Aorta (tissue), 5 donors: ENCODE data around the gene C1QTNF4. TPM values are rescaled to one million over a fixed set of nuclear protein-coding genes. Genes with fewer than 3 reads are reported as not detected.

ENCODE experiments used
- ATAC-seq: fragments of 200-7000 bp; cut with Tn5 transposase; one replicate; pipeline ENCODE4 v1.9.1; 2022; ENCODE audit warnings: moderate library complexity; ENCODE audit not compliant: low FRiP score
- DNase-seq, 2 donors: peaks; one replicate each; pipeline ENCODE4 v3.0.0-alpha.2; 2020
- H3K27ac ChIP-seq, 2 donors: one replicate each; pipeline ENCODE4 v1.5.1; 2013; ENCODE audit warnings: low read length in 2 of 2, mild to moderate bottlenecking in 2 of 2, moderate library complexity in 2 of 2, control low read depth in 1 of 2, inconsistent platforms in 1 of 2, low read depth in 1 of 2
- H3K27me3 ChIP-seq, 2 donors: one replicate each; pipeline ENCODE4 v1.6.1; 2013; ENCODE audit warnings: control low read depth in 1 of 2, low read length in 1 of 2, mild to moderate bottlenecking in 1 of 2, moderate library complexity in 1 of 2; ENCODE audit not compliant: insufficient read depth in 2 of 2, control insufficient read depth in 1 of 2
- H3K36me3 ChIP-seq, 2 donors: one replicate each; pipeline ENCODE4 v1.6.1; 2013; ENCODE audit warnings: control low read depth in 1 of 2, low read length in 1 of 2, mild to moderate bottlenecking in 1 of 2; ENCODE audit not compliant: insufficient read depth in 2 of 2, control insufficient read depth in 1 of 2
- H3K4me1 ChIP-seq, 2 donors: one replicate each; pipeline ENCODE4 v1.6.1; 2013; ENCODE audit warnings: low read length in 2 of 2, control low read depth in 1 of 2, mild to moderate bottlenecking in 1 of 2, moderate library complexity in 1 of 2; ENCODE audit not compliant: insufficient read depth in 2 of 2, control insufficient read depth in 1 of 2
- H3K4me3 ChIP-seq, 2 donors: one replicate each; pipeline ENCODE4 v1.5.1; 2013; ENCODE audit warnings: low read length in 2 of 2, control low read depth in 1 of 2, mild to moderate bottlenecking in 1 of 2
- H3K9me3 ChIP-seq: one replicate; pipeline ENCODE4 v1.6.1; 2013; ENCODE audit warnings: mild to moderate bottlenecking, low read length; ENCODE audit not compliant: control insufficient read depth
- WGBS, 2 donors: extraction: QIAGEN DNeasy Blood & Tissue Kit; methylation state at CpG; one replicate each; pipeline ENCODE4 v1.1.7; 2013; 5-methylcytosine and 5-hydroxymethylcytosine counted together
- intact Hi-C, 2 donors: fragments of 100-400 bp; cut with DNase I; formaldehyde crosslinking; loops; one replicate each; pipeline versions ENCODE4 v1.14.2 to v1.15.0; 2022
- polyA plus RNA-seq, 2 donors: library from polyadenylated mRNA; stranded (reverse); fragments of 200-250 nt; gene quantifications; one replicate each; pipeline ENCODE4 v1.2.3, GENCODE V29; 2013
- total RNA-seq, 2 donors: library from RNA; stranded (reverse); fragmentation: NEBNext Ultra II Directional; extraction: Animal tissue kit (Norgen Biotek cat#: 25700); gene quantifications; one replicate each; pipeline ENCODE4 v1.2.1, GENCODE V29; 2021
- donor health status: healthy with polysubstance abuse.
- donor health status: Bipolar disorder and iron deficiency.
- donor health status: DM: no; HTN: no; CAD: no.
- donor health status: DM: no; HTN: no; CAD: no.
- donor health status: DM: yes; HTN: yes; CAD: no.

C1QTNF4 gene
- total and polyA plus RNA-seq, 4 donors, result 0.63 to 3.1 (median 2.3) TPM

DNA sequence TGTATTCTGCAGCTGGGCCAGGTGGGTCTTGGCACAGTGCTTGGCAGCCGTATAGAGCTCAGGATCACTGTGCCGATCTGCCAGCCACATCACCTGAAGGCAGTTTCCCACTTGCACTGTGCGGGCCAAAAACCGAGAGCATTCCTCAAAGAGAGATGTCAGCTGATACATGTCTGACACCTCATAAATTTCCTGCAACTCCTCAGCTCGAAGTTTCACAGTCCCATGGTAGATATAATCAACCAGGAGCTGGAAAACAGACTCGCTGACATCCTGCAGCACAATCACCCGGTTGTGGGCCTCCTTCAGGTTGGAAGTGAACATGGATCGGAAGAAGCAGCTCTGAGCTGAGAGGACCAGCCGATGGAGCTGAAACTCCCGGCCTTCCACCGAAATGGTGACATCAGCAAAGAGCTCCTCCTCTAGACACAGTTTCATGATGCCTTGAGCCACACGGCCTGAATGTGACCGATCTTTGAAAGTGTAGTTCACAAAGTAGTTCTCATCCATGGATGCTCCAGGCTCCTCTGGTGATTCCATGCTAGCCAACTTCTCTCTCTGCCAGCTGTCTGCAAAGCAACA is 16.7 kb downstream of the C1QTNF4 start:
- Histone ChIP-seq H3K9me3 (no peaks in the 10 kb centered on the region), H3K36me3 (peaks cover 0 to 9% of the 10 kb centered on the region in 2 donors), H3K27me3 (no peaks in the 10 kb centered on the region), H3K4me1 (peaks cover 1 to 2% of the 10 kb centered on the region in 2 donors), H3K27ac (no peak overlapping the region), H3K4me3 (no peak overlapping the region)
- ATAC-seq (no peak), DNase-seq (peak in 1 of 2 donors; percentile 19)
- 62 to 70% methylated on average over 13 of the region's 13 CpGs for WGBS, 2 donors
- intact Hi-C loops, result loop anchor here in 1 of 2 donors (10.0 kb wide), 1 partner anchor 173 kb away; the partner anchor contains the start of gene SLC39A13

DNA sequence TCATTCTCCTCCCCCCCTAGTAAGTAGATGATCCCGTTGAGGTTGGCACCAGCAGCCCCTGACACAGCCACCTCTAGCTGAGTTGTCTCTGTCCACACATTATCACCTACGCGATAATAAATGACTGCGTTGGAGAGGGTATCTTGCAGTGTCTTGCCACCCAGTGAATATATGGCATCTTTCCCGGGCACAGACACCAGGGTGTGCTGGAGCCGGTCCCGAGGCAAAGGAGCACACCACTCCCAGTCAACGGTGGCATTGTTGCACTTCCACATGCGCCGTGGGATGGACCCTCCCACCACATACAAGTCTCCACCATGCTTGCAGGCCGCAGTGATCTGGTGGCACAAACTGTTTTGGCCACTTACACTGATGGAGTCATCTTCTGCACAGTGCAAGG is 20.9 kb downstream of the C1QTNF4 start:
- WGBS, 2 donors, result 85 to 88% methylated on average over 11 of the region's 11 CpGs
- intact Hi-C loops, result loop anchor here in 1 of 2 donors (10.0 kb wide), 1 partner anchor 169 kb away; the partner anchor contains the start of gene SLC39A13
- ATAC-seq (no peak), DNase-seq (peak; percentile 17 to 32)
- H3K27me3 ChIP-seq, result no peaks in the 10 kb centered on the region
- peaks cover 5 to 8% of the 10 kb centered on the region in 2 donors for H3K36me3 ChIP-seq
- H3K27ac ChIP-seq, result no peak overlapping the region
- H3K9me3 ChIP-seq, result no peaks in the 10 kb centered on the region
- H3K4me3 ChIP-seq, result no peak overlapping the region
- H3K4me1 ChIP-seq, result peaks cover 0 to 2% of the 10 kb centered on the region in 2 donors

DNA sequence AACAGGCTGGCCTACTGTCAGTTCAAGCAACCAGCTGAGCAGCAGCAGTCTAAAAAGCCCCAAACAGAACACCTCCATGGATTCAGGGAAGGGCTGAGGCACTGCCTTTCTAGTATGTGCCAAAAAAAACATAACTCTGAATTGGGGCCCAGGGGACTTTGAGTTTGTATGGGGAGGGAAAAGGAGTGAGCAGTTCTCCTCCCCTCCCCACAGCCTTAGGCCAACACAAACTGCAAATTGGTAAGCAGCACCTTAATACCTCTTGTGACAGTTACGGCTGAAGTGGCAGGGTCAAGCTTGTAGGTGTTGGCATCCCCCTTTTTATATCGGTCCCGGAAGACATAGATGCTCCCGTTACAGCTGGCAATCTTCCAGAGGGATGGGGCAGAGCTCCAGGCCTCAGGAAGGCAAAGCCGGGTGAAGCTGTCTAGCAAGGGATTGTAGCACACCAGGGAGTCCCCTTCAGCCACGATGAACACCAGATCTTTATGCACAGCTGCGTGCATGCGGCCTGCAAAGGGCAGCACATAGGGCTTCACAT is 21.4 kb downstream of the C1QTNF4 start:
- peak; percentile 24 to 38 for DNase-seq
- no peak overlapping the region for H3K4me3 ChIP-seq
- 27 to 40% methylated on average over 8 of the region's 8 CpGs for WGBS, 2 donors
- no peak for ATAC-seq
- H3K27me3 ChIP-seq, result no peaks in the 10 kb centered on the region
- H3K4me1 ChIP-seq, result no peaks in the 10 kb centered on the region
- no peaks in the 10 kb centered on the region for H3K9me3 ChIP-seq
- peaks cover 5 to 8% of the 10 kb centered on the region in 2 donors for H3K36me3 ChIP-seq
- H3K27ac ChIP-seq, result no peak overlapping the region
- intact Hi-C loops, result loop anchor here in 1 of 2 donors (10.0 kb wide), 1 partner anchor 168 kb away; the partner anchor contains the start of gene SLC39A13

DNA sequence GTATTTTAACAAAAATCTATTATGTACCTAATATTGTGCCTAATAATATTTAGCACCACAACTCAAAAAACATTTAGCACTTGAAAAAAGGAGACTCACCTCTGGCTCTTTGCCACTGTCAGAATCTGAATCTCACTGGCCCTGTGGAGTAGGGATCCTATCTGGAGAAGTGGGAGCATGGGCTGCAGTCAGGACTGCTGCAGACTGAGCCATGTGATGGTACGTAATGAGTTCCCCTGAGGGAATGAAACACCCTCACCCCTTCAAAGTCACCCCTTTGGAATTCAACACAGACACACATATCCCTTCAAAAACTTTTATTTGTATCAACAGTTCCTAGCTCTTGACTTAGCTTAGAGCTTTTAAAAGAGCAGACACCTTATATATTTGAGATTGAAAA is 22.3 kb downstream of the C1QTNF4 start:
- 73 to 87% methylated on average over 1 of the region's 1 CpG for WGBS, 2 donors
- Histone ChIP-seq H3K4me3 (no peak overlapping the region), H3K27me3 (no peaks in the 10 kb centered on the region), H3K36me3 (peaks cover 5 to 8% of the 10 kb centered on the region in 2 donors), H3K4me1 (no peaks in the 10 kb centered on the region), H3K27ac (no peak overlapping the region), H3K9me3 (no peaks in the 10 kb centered on the region)
- DNase-seq (peak in 1 of 2 donors; percentile 9), ATAC-seq (no peak)
- intact Hi-C loops, result loop anchor here in 1 of 2 donors (10.0 kb wide), 1 partner anchor 167 kb away; the partner anchor contains the start of gene SLC39A13

DNA sequence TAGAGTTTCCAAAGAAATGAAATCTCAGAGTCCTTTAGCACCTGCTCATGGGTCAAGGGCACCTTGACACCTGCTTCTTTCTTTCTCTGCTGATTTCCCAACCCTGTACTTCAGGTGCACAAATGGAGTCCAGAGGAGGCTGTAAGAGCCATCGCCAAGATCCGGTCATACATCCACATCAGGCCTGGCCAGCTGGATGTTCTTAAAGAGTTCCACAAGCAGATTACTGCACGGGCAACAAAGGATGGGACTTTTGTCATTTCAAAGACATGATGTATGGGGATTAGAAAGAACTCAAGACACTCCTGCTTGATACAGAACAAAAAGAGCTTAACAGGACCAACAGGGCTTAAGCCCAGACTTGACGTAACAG is 22.9 kb downstream of the C1QTNF4 start:
- Histone ChIP-seq H3K9me3 (no peaks in the 10 kb centered on the region), H3K4me3 (no peak overlapping the region), H3K4me1 (no peaks in the 10 kb centered on the region), H3K27me3 (no peaks in the 10 kb centered on the region), H3K36me3 (peaks cover 5 to 8% of the 10 kb centered on the region in 2 donors), H3K27ac (no peak overlapping the region)
- DNase-seq (peak in 1 of 2 donors; percentile 11), ATAC-seq (no peak)
- WGBS, 2 donors, result 71 to 78% methylated on average over 4 of the region's 4 CpGs
- intact Hi-C loops, result loop anchor here in 1 of 2 donors (10.0 kb wide), 1 partner anchor 167 kb away; the partner anchor contains the start of gene SLC39A13

DNA sequence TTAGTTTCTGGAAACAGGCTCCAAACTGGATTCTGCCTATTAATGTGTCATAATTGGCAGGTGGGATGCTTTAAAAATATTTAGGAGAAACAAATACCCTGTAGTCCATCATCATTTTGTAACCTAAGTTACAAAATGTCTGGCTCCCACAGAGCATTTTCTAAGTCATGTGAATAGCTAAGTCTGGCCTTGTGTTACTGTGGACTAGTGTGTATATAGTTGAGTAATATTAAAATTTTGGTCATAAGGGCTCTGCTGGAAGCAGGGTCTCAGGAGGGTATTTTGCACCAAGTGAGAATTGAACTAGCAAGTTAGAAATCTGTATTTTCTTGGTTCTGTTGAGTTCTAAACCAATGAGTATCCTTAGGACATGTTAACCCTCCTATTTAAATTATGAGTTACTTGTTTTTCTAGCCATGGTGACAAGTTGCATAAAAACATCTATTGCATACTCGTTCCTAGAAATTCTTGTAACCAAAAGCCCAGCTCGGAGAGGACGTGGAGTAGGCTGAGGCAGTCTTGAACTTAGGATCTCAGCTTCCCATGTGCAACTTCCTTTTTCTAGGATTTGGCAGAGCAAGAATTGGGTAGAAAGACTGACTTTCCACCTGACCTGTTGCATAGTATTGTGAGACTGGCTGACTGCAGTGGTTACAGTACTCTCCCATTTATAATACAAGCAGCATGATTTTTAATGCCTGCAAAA is 23.4 kb downstream of the C1QTNF4 start:
- Histone ChIP-seq H3K9me3 (no peaks in the 10 kb centered on the region), H3K4me3 (no peak overlapping the region), H3K27ac (no peak overlapping the region), H3K4me1 (no peaks in the 10 kb centered on the region), H3K36me3 (peaks cover 5 to 8% of the 10 kb centered on the region in 2 donors), H3K27me3 (no peaks in the 10 kb centered on the region)
- ATAC-seq (no peak), DNase-seq (no peak)
- WGBS, 2 donors, result 76 to 83% methylated on average over 3 of the region's 3 CpGs
- intact Hi-C loops, result loop anchor here in 1 of 2 donors (10.0 kb wide), 1 partner anchor 166 kb away; the partner anchor contains the start of gene SLC39A13

DNA sequence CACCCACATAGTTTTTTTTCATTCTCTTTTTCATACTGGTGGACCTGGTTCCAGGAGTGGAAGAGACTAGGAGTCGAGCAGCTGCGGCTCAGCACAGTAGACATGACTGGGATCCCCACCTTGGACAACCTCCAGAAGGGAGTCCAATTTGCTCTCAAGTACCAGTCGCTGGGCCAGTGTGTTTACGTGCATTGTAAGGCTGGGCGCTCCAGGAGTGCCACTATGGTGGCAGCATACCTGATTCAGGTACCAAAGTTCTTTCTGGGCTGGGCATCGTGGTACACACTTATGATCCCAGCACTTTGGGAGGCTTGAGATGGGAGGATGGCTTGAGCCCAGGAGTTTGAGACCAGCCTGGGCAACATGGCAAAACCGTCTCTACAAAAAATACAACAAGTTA is 24.6 kb downstream of the C1QTNF4 start:
- 96 to 98% methylated on average over 7 of the region's 7 CpGs for WGBS, 2 donors
- H3K36me3 ChIP-seq, result peaks cover 5 to 8% of the 10 kb centered on the region in 2 donors
- intact Hi-C loops, result loop anchor here in 1 of 2 donors (10.0 kb wide), 1 partner anchor 165 kb away; the partner anchor contains the start of gene SLC39A13
- no peaks in the 10 kb centered on the region for H3K4me1 ChIP-seq
- ATAC-seq (no peak), DNase-seq (peak; percentile 20 to 56)
- H3K27ac ChIP-seq, result no peak overlapping the region
- H3K4me3 ChIP-seq, result no peak overlapping the region
- H3K9me3 ChIP-seq, result no peaks in the 10 kb centered on the region
- H3K27me3 ChIP-seq, result no peaks in the 10 kb centered on the region

DNA sequence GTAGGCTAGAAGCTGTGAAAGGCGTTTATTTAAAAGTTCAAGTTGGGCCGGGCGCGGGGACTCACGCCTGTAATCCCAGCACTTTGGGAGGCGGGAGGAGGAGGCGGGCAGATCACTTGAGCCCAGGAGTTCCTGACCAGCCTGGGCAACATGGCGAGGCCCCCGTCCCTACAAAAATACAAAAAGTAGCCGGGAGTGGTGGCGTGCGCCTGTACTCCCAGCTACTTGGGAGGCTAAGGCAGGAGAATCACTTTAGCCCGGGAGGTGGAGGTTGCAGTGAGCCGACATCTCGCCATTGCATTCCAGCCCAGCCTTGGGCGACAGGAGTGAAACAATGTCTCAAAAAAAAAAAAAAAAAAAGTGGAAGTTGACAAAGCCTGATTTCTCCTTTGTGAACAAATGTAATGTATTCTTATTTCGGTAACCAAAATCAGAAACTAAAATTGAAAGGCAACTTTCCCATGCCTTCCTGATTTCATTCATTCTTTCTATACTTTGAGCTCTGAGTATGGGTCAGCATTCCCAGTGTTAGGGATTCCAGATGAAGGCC is 28.0 kb downstream of the C1QTNF4 start:
- Histone ChIP-seq H3K36me3 (peaks cover 0 to under 1% of the 10 kb centered on the region in 2 donors), H3K4me3 (peak overlapping the region; percentile 77 to 98), H3K4me1 (no peaks in the 10 kb centered on the region), H3K27me3 (no peaks in the 10 kb centered on the region), H3K27ac (peak overlapping the region in 1 of 2 donors; percentile 47), H3K9me3 (no peaks in the 10 kb centered on the region)
- ATAC-seq, result no peak
- intact Hi-C loops, result no loop called here
- no peak for DNase-seq
- WGBS, 2 donors, result 37 to 39% methylated on average over 17 of the region's 17 CpGs
